Loucy (cell line): ENCODE data around the gene SVOPL.
"Not testable (repeated sequence)": the region's sequence is repeated elsewhere in the genome, so short reads cannot be mapped to it uniquely, and the experiment has no call there.

Source experiments
- EZH2phosphoT487 ChIP-seq: fragments of 200-600 bp; IDR thresholded peaks from 2 replicates; pipeline ENCODE4 v1.6.1; 2018; ENCODE audit warnings: antibody characterized with exemption, mild to moderate bottlenecking, moderate library complexity, borderline replicate concordance
- TF ChIP-seq, protein P1 (sequence below): fragments of 200-600 bp; sonication (generic); conservative IDR thresholded peaks from 2 replicates; pipeline ENCODE4 v1.5.1; 2014; ENCODE audit warnings: mild to moderate bottlenecking, antibody characterized with exemption, low read length

DNA sequence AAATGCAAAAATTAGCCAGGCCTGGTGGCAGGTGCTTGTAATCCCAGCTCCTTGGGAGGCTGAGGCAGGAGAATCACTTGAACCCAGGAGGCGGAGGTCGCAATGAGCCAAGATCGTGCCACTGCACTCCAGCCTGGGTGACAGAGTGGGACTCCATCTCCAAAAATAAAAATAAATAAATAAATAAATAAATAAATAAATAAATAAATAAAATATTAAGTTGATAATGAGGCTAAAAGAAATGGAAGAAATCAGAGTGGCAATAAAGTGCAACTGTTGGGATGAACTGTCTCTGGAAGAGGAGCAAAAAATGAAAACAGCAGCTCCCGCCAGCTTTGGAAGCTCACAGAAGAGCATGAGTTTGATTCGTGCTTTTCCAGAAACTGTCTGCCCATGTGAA is 30.6 kb upstream of the SVOPL start:
- TF ChIP-seq, protein P1, sequence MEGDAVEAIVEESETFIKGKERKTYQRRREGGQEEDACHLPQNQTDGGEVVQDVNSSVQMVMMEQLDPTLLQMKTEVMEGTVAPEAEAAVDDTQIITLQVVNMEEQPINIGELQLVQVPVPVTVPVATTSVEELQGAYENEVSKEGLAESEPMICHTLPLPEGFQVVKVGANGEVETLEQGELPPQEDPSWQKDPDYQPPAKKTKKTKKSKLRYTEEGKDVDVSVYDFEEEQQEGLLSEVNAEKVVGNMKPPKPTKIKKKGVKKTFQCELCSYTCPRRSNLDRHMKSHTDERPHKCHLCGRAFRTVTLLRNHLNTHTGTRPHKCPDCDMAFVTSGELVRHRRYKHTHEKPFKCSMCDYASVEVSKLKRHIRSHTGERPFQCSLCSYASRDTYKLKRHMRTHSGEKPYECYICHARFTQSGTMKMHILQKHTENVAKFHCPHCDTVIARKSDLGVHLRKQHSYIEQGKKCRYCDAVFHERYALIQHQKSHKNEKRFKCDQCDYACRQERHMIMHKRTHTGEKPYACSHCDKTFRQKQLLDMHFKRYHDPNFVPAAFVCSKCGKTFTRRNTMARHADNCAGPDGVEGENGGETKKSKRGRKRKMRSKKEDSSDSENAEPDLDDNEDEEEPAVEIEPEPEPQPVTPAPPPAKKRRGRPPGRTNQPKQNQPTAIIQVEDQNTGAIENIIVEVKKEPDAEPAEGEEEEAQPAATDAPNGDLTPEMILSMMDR, result not testable (repeated sequence)
- not testable (repeated sequence) for TF ChIP-seq EZH2phosphoT487
